ENCODE measurements around the gene RDH5.

DNA sequence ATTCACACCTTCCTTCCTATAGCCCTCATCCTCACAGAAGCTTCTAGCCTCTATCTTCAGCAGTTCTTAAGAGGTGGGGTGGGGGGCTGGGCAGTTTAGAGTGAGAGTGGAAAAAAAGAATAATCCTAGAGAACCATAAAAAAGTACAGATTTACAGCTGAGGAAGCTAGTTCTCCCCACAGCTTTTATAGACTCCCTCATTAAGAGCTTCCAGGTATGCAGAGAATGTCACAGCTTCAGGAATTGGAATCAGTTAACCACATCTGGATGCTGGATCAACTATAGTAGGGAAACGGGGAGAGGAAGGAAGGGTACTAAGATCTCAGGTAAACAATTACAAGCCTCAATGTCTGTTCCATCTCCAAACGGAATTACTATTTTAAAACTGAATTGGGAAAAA lies 35.1 kb downstream of the RDH5 start:
- TF ChIP-seq, protein P1, sequence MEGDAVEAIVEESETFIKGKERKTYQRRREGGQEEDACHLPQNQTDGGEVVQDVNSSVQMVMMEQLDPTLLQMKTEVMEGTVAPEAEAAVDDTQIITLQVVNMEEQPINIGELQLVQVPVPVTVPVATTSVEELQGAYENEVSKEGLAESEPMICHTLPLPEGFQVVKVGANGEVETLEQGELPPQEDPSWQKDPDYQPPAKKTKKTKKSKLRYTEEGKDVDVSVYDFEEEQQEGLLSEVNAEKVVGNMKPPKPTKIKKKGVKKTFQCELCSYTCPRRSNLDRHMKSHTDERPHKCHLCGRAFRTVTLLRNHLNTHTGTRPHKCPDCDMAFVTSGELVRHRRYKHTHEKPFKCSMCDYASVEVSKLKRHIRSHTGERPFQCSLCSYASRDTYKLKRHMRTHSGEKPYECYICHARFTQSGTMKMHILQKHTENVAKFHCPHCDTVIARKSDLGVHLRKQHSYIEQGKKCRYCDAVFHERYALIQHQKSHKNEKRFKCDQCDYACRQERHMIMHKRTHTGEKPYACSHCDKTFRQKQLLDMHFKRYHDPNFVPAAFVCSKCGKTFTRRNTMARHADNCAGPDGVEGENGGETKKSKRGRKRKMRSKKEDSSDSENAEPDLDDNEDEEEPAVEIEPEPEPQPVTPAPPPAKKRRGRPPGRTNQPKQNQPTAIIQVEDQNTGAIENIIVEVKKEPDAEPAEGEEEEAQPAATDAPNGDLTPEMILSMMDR (IDR thresholded peaks at IDR 0.05): no peak
- TF ChIP-seq POLR2A (IDR thresholded peaks at IDR 0.05): no peak
